Gastroesophageal sphincter (tissue), 4 donors: Measurements from ENCODE around the gene POLE3. TPM values are rescaled to one million over a fixed set of nuclear protein-coding genes. Genes with fewer than 3 reads are reported as not detected.

Experiments used
- ATAC-seq: fragments of 150-250 bp; one replicate; pipeline ENCODE4 v1.9.1; 2016; ENCODE audit warnings: mild to moderate bottlenecking, moderate library complexity
- H3K27ac ChIP-seq, 4 donors: fragments of 200-600 bp; sonication (generic) in 3 of 4; 1 replicate in 3 of 4; 2 replicates in 1 of 4; pipeline ENCODE4 v1.5.1; 2016 to 2019
- H3K27me3 ChIP-seq: fragments of 200-600 bp; sonication (generic); one replicate; pipeline ENCODE4 v1.5.1; 2019
- H3K36me3 ChIP-seq, 2 donors: fragments of 200-600 bp; sonication (generic); one replicate each; pipeline ENCODE4 v1.5.1; 2019; ENCODE audit warnings: control low read depth in 1 of 2
- H3K4me1 ChIP-seq, 3 donors: fragments of 200-600 bp; sonication (generic); 1 replicate in 2 of 3; 2 replicates in 1 of 3; pipeline ENCODE4 v1.5.1; 2016 to 2019; ENCODE audit warnings: control low read depth in 2 of 3
- H3K4me3 ChIP-seq, 2 donors: fragments of 200-600 bp; sonication (generic); one replicate each; pipeline ENCODE4 v1.5.1; 2019; ENCODE audit warnings: mild to moderate bottlenecking in 1 of 2, moderate library complexity in 1 of 2
- H3K9me3 ChIP-seq, 3 donors: fragments of 200-600 bp; sonication (generic); one replicate each; pipeline ENCODE4 v1.5.1; 2017 to 2019; ENCODE audit warnings: control low read depth in 2 of 3
- CTCF ChIP-seq, 4 experiments: fragments of 200-600 bp in 2 of 4; fragments of 450-650 bp in 2 of 4; sonication (generic) in 1 of 4; IDR thresholded peaks; one replicate each; pipeline ENCODE4 v1.5.1; 2017 to 2019; ENCODE audit warnings: antibody characterized with exemption in 4 of 4, mild to moderate bottlenecking in 2 of 4, moderate library complexity in 2 of 4
- EP300 ChIP-seq: sonication (generic); formaldehyde crosslinking; IDR thresholded peaks from one replicate; pipeline ENCODE4 v1.6.1; 2017; ENCODE audit warnings: antibody characterized with exemption, mild to moderate bottlenecking
- POLR2A ChIP-seq, 2 donors: fragments of 450-650 bp; IDR thresholded peaks; one replicate each; pipeline ENCODE4 v1.6.1; 2017; ENCODE audit warnings: antibody characterized with exemption in 2 of 2, mild to moderate bottlenecking in 2 of 2, moderate library complexity in 1 of 2
- POLR2AphosphoS5 ChIP-seq: sonication (generic); formaldehyde crosslinking; IDR thresholded peaks from one replicate; pipeline ENCODE4 v1.6.1; 2017; ENCODE audit warnings: antibody characterized with exemption
- whole genome bisulfite sequencing, 2 donors: methylation state at CpG; one replicate each; pipeline ENCODE4 v1.1.5; 2018; ENCODE audit warnings: low coverage in 1 of 2; 5-methylcytosine and 5-hydroxymethylcytosine counted together
- total RNA-seq, 4 donors: library from RNA; depleted of rRNA; stranded (reverse); fragments of >200 nt; gene quantifications; one replicate each; pipeline ENCODE4 v1.1.0, GENCODE V29; 2016

Gene POLE3
- total RNA-seq = 10 to 100 TPM; 32.3 to 47.1 (median 34.6) TPM

- peaks cover 2 to 35% (median 4%) of the 10 kb centered on the region in 3 donors for H3K4me1 ChIP-seq
- WGBS, 2 donors = 1 to 2% methylated on average over 15 to 20 of the region's 61 CpGs
- peak; percentile 98 for ATAC-seq
- H3K4me3 ChIP-seq = peak within 1 kb of the TSS; percentile 73 to 79
- peaks cover 0 to 25% of the 10 kb centered on the region in 2 donors for H3K36me3 ChIP-seq
- peak within 1 kb of the TSS; percentile 93 to 97 (median 94) for H3K27ac ChIP-seq
- no peaks in the 10 kb centered on the region for H3K9me3 ChIP-seq
- TF ChIP-seq EP300 (no peak), POLR2A (IDR thresholded peaks at IDR 0.05) (peak; percentile 61 to 71), CTCF (IDR thresholded peaks at IDR 0.05) (peak in 1 of 4 experiments; percentile 5), POLR2AphosphoS5 (peak; percentile 80)
- H3K27me3 ChIP-seq = no peaks in the 10 kb centered on the region
These were observed at the start of gene POLE3, which contains the start of gene C9orf43 for GRCh38 chr9:113410207-113410864. Gene POLE3, minus strand, starts transcription at chr9:113410675. Its CDS starts 382 bp downstream, at chr9:113410293. Gene C9orf43, plus strand, starts transcription at chr9:113410747. Its CDS starts 2,747 bp downstream, at chr9:113413494.

- H3K27me3 ChIP-seq = no peaks in the 10 kb centered on the region
- ATAC-seq = no peak
- peak overlapping the region; percentile 76 to 89 (median 88) for H3K27ac ChIP-seq
- no peaks in the 10 kb centered on the region for H3K9me3 ChIP-seq
- no peak for TF ChIP-seq POLR2AphosphoS5
- no peak for TF ChIP-seq CTCF (IDR thresholded peaks at IDR 0.05)
- TF ChIP-seq EP300 = no peak
- no peak for TF ChIP-seq POLR2A (IDR thresholded peaks at IDR 0.05)
- no peaks in the 10 kb centered on the region for H3K36me3 ChIP-seq
- H3K4me3 ChIP-seq = no peak overlapping the region
- H3K4me1 ChIP-seq = peaks cover 17 to 38% (median 21%) of the 10 kb centered on the region in 3 donors
- 71 to 83% methylated on average over 2 of the region's 2 CpGs for WGBS, 2 donors
These were observed 45.8 kb upstream of the POLE3 start for GRCh38 chr9:113456235-113456634.

GRCh38 chr9:113454914-113455761, 44.7 kb upstream of the POLE3 start:
- H3K9me3 ChIP-seq = no peaks in the 10 kb centered on the region
- no peaks in the 10 kb centered on the region for H3K27me3 ChIP-seq
- TF ChIP-seq POLR2AphosphoS5 (peak; percentile 60), EP300 (no peak)
- peaks cover 17 to 42% (median 21%) of the 10 kb centered on the region in 3 donors for H3K4me1 ChIP-seq
- H3K36me3 ChIP-seq = no peaks in the 10 kb centered on the region
- H3K4me3 ChIP-seq = no peak overlapping the region
- H3K27ac ChIP-seq = peak overlapping the region; percentile 76 to 89 (median 88)
- ATAC-seq = peak; percentile 92
- WGBS, 2 donors = 8 to 36% methylated on average over 3 to 5 of the region's 5 CpGs

GRCh38 chr9:113452113-113452605, 41.7 kb upstream of the POLE3 start:
- H3K27me3 ChIP-seq = no peaks in the 10 kb centered on the region
- WGBS, 2 donors = 63 to 74% methylated on average over 4 of the region's 4 CpGs
- TF ChIP-seq POLR2AphosphoS5 (no peak), CTCF (IDR thresholded peaks at IDR 0.05) (no peak), EP300 (no peak), POLR2A (IDR thresholded peaks at IDR 0.05) (no peak)
- no peak overlapping the region for H3K27ac ChIP-seq
- H3K4me1 ChIP-seq = peaks cover 17 to 56% (median 21%) of the 10 kb centered on the region in 3 donors
- H3K9me3 ChIP-seq = no peaks in the 10 kb centered on the region
- no peaks in the 10 kb centered on the region for H3K36me3 ChIP-seq
- no peak for ATAC-seq
- H3K4me3 ChIP-seq = no peak overlapping the region

GRCh38 chr9:113449376-113449775, 38.9 kb upstream of the POLE3 start:
- TF ChIP-seq CTCF (IDR thresholded peaks at IDR 0.05) (no peak), EP300 (no peak)
- Histone ChIP-seq H3K9me3 (no peaks in the 10 kb centered on the region), H3K27ac (no peak overlapping the region), H3K36me3 (no peaks in the 10 kb centered on the region), H3K4me3 (no peak overlapping the region), H3K4me1 (peaks cover 0 to 34% (median 2%) of the 10 kb centered on the region in 3 donors), H3K27me3 (no peaks in the 10 kb centered on the region)
- ATAC-seq = no peak
- WGBS, 2 donors = 50 to 63% methylated on average over 2 of the region's 2 CpGs
